Fibroblast of the aortic adventitia (primary cell): Measurements from ENCODE around the gene PPT1. TPM values are rescaled to one million over a fixed set of nuclear protein-coding genes. Genes with fewer than 3 reads are reported as not detected.
A peak's percentile ranks its signal among the peaks of the same experiment; 100 is the strongest.
"Not testable (repeated sequence)": the region's sequence is repeated elsewhere in the genome, so short reads cannot be mapped to it uniquely, and the experiment has no call there.

Source experiments
- DNase-seq: peaks from one replicate; pipeline ENCODE4 v3.0.0-alpha.2; 2010; ENCODE audit warnings: low read depth
- H3K4me3 ChIP-seq: 2 replicates; pipeline ENCODE4 v1.5.1; 2011; ENCODE audit warnings: low read depth, mild to moderate bottlenecking, control low read depth, low read length, moderate library complexity
- CTCF ChIP-seq: IDR thresholded peaks from 2 replicates; pipeline ENCODE4 v1.5.1; 2011; ENCODE audit warnings: mild to moderate bottlenecking, low read length, control low read depth, inconsistent platforms; ENCODE audit not compliant: insufficient read depth
- total RNA-seq: library from RNA; depleted of rRNA; stranded (reverse); fragments of >200 nt; gene quantifications from 2 replicates; pipeline ENCODE4 v1.2.3, GENCODE V29; 2012; ENCODE audit warnings: low replicate concordance

Gene PPT1
- total RNA-seq, 1 donor = 44.2 TPM

DNA sequence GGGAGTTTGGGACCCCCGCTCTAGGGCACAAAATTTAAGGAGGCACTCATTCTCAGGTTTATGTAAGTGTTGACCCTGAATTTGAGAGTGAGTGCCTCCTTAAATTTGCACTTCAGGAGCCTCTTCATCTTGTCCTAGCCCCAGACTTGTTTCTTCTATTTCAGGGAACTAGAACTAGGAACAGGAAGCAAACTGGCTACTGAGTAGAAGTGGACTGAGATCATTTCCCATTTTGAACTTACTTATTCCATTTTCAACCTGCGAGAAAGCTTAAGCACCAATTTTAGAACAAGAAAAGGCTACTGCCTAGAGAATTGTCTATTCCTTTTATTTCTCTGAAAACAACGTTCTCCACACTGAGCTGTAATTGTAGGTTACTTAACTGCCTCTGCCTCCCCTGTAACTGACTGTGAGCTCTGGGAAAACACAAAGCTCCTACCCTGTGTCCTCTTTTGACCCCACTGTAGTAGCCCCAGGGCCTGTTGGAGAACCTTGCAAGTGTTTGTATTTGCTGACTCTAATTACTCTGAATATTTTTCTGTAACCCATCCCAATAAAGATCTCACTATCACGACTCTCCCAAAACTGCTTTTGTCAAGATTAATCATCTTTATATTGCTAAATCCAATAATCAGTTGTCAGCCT is 2.5 kb downstream of the PPT1 start:
- DNase-seq = no peak
- H3K4me3 ChIP-seq = no peak overlapping the region
- TF ChIP-seq CTCF = no peak

GRCh38 chr1:40092706-40093639 is 4.1 kb downstream of the PPT1 start:
- TF ChIP-seq CTCF = no peak
- no peak overlapping the region for H3K4me3 ChIP-seq
- DNase-seq = no peak

- H3K4me3 ChIP-seq = no peak overlapping the region
- TF ChIP-seq CTCF = no peak
- DNase-seq = no peak
Measured at GRCh38 chr1:40092241-40092640, 4.8 kb downstream of the PPT1 start.

DNA sequence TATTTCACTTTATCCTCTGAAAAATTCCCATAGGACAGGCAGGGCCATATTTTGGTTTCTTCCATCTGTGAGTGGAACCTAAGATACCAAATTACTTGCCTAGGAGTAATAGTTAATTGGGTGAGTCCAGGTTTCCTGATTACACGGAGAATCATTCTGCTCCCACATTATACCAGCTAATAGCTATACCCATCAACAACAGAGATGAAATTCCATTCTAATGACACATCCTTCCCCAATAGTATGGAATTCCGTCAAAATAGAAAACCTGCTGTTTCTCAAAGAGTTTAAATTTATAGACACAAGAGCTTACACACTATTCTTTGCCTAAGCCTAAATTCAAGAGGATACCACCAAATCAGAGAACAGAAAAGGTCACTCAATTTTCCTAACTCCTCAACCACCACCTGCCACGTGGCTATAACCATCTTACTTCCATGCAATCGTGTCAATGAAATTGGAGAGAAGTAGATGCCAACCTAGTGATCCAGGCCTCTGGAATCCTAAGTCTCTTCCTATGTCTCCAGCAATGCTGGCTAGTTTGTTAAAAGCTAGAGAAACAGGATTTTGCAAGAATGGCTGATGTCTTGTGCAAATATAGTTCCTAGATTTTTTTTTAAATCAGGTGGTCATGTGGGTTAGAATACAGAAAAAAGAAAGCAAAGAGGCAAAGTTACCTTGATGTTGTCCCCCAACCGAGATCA is 6.2 kb downstream of the PPT1 start:
- DNase-seq = no peak
- no peak overlapping the region for H3K4me3 ChIP-seq
- no peak for TF ChIP-seq CTCF

DNA sequence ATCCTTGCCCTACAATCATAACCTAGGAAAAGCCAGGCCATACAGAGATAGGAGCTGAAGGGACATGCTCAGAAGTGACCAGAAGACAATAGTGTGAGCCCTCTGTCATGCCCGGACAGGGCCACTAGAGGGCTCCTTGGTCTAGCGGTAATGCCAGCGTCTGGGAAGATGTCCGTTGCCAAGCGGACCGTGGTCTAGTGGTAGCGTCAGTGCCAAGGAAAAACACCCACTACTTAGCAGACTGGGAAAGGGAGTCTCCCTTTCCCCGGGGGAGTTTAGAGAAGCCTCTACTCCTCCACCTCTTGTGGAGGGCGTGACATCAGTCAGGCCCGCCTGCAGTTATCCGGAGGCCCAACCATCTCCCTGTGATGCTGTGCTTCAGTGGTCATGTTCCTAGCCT is 12.3 kb downstream of the PPT1 start:
- not testable (repeated sequence) for H3K4me3 ChIP-seq
- DNase-seq = peak; percentile 67
- peak; percentile 70 for TF ChIP-seq CTCF

DNA sequence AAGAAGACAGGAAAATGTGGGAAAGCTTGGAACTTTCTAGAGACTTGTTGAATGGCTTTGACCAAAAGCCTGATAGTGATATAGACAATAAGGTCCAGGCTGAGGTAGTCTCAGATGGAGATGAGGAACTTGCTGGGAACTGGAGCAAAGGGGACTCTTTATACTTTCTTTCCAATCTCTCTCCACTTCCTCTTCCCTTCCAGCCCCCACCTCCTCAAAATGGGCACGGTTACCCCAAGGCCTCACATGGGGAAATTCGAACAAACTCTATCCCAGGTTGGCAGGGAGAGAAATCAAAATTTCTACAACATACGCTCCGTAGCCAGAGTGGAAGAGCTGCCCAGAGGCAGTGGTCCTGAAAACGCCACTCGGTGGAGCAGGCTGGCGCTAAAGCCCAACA is 15.2 kb downstream of the PPT1 start:
- no peak overlapping the region for H3K4me3 ChIP-seq
- no peak for TF ChIP-seq CTCF
- DNase-seq = no peak
